GM21447 (cell line): Measurements from ENCODE around the gene ZG16.
"Not testable (repeated sequence)": the region's sequence is repeated elsewhere in the genome, so short reads cannot be mapped to it uniquely, and the experiment has no call there.

Experiments used
- ATAC-seq: cut with Tn5 transposase; IDR thresholded peaks from one replicate; pipeline ENCODE4 v1.9.1; 2021; ENCODE audit not compliant: unreplicated experiment

The ZG16 gene

DNA sequence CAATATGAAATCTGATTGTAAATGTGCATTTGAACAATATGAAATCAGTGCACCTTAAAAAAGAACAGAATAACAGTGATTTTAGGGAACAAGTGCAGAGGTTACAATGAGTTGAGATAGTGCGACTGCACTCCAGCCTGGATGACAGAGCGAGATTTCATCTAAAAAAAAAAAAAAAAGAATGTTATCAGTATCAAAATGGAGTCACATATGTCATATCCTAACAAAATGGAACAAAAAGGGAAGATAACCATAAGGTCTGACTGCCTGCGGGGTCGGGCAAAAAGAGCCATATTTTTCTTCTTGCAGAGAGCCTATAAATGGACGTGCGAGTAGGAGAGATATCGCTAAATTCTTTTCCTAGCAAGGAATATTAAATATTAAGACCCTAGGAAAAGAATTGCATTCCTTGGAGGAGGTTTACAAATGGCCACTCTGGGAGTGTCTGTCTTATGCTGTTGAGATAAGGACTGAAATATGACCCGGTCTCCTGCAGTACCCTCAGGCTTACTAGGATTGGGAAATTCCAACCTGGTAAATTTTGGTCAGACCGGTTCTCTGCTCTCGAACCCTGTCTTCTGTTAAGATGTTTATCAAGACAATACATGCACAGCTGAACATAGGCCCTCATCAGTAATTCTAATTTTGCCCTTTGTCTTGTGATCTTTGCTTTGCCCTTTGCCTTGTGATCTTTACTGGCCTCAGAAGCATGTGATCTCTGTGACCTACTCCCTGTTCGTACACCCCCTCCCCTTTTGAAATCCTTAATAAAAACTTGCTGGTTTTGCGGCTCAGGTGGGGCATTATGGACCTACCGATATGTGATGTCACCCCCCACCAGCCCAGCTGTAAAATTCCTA is 5.3 kb downstream of the ZG16 start:
- not testable (repeated sequence) for ATAC-seq

DNA sequence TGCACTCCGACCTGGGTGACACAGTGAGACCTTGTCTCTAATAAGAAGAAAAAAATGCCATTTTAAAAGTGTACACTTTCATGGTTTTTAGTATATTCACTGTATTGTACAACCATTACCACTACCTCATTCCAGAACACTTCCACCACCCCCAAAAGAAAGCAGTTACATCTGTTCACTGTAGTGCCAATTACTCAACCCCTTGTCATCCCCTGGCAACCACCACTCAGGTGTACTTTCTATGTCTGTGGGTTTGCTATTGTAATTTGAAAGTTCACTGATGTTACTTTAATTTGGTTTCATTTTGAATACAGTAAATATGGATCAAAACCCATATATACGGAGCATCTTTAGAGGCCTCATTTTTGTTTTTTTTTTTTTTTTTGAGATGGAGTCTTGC is 6.1 kb downstream of the ZG16 start:
- ATAC-seq: no peak

DNA sequence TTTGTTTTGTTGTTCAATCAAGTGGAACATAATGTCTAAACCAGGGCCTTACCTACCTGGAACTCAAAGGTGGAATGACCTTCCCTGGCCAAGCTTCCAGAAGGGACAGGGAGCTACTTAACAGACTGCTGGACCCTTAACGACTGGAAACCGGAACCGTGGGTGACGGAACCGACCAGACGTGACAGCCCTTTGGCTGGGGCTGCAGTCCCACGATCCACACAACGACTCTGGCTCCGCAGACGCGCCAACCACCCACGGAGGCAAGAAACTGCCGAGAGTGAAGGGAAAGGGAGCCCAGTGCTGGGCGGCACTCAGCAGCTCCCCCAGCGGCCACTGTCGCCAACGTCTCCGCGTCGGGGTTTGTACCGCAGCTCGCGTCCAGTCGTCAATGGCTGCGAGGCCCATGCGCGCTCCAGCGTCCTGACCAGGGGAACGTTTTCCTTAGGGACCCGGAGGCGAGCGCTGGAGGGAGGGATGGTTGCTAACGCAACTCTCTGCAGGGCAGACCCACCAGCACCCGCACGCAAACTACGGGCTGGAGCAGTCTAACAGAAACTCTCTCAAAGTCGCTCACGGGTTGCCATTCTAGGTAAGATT is 6.9 kb downstream of the ZG16 start:
- ATAC-seq: no peak

DNA sequence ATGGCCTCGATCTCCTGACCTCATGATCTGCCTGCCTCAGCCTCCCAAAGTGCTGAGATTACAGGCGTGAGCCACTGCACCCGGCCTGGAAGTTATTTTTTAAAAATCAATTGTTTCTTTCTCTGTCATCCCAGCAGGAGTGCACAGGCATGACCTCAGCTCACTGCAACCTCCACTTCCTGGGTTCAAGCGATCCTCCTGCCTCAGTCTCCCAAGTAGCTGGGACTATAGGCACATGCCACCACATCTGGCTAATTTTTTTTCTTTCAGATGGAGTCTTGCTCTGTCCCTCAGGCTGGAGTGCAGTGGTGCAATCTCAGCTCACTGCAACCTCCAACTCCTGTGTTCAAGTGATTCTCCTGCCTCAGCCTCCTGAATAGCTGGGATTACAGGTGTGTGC is 9.1 kb downstream of the ZG16 start:
- not testable (repeated sequence) for ATAC-seq

DNA sequence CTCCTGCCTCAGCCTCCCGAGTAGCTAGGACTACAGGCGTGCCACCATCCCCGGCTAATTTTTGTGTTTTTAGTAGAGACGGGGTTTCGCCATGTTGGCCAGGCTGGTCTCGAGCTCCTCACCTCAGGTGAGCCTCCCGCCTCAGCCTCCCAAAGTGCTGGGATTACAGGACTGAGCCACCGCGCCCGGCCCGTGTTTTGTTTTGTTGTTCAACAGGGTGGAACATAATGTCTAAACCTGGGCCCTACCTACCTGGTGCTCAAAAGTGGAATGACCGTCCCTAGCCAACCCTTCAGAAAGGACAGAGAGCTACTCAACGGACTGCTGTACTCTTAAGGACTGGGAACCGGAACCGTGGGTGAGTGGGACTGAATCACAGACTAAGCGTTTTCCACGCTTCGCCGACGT is 11.7 kb downstream of the ZG16 start:
- ATAC-seq: no peak

DNA sequence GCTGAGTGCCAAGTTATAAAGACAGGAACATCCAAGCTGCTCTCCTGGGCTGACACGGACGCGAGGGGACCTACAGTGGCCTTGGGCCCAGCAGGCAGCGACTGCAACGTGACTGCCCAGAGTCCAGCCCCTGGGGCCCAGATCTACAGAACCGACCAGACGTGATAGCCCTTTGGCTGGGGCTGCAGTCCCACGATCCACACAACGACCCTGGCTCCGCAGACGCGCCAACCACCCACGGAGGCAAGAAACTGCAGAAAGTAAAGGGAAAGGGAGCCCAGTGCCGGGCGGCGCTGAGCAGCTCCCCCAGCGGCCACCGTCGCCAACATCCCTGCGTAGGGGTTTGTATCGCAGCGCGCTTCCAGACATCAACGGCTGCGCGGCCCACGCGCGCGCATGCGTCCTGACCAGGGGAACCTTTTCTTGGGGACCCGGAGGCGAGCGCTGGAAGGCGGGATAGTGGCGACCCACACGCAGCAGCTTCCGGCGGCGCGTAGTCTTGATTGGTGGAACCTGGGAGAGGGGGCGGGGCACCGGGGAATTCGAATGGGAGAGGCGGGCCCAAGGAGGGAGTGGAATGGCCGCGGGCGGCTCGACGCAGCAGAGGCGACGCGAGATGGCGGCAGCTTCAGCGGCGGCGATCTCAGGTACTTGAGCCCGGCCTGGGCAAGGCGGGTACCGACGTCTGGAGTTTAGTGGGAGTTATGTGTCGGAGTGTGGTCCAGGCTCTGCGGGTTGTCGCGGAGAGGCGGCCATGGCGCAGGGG is 12.3 kb downstream of the ZG16 start, which contains the start of gene KIF22:
Gene KIF22, plus strand, starts transcription at position 569 of the 766 bp plus-strand sequence. Its CDS starts 9 bp downstream, at position 578.
- ATAC-seq: peak; percentile 92

DNA sequence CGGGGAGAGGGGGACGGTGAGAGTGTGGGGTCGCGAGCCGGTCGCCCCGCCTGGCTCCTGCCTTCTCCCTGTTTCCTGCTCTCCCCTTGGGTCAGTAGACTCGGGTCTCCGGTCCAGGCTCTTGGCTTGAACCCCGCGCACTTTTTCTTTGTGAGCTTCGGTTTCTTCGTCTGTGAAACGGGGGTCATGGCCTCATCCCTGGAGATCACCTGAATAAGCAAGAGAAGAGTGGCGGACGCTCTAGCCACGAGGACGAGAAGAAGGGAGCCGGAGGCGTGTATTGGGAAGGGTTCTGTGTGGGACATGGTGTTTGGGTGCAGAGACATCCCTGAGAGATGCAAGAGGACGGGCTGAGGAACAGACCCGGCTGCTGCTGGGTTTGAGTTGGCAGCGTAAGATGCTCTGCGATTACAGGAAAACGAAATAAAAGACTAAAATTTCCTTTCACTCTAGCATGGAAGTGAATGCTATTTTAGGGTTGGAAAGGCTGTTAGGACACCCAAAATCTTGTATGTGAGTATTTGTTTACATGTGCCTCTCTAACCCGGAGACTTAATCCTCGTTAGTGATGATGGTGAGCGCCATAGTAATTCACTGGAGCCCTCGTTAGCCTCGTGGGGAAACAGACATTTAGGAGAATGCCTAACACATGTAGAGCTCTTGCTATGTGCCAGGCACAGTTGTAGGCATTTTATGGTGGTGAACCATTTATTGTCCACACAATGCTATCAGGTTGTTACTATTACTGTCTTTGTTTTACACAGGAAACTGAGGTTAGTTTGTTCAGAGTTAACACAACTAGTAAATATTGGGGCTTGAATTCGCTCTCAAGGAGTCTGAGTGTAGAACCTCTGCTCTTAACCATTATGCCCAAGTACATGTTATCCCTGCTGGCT is 13.1 kb downstream of the ZG16 start:
- ATAC-seq: no peak

DNA sequence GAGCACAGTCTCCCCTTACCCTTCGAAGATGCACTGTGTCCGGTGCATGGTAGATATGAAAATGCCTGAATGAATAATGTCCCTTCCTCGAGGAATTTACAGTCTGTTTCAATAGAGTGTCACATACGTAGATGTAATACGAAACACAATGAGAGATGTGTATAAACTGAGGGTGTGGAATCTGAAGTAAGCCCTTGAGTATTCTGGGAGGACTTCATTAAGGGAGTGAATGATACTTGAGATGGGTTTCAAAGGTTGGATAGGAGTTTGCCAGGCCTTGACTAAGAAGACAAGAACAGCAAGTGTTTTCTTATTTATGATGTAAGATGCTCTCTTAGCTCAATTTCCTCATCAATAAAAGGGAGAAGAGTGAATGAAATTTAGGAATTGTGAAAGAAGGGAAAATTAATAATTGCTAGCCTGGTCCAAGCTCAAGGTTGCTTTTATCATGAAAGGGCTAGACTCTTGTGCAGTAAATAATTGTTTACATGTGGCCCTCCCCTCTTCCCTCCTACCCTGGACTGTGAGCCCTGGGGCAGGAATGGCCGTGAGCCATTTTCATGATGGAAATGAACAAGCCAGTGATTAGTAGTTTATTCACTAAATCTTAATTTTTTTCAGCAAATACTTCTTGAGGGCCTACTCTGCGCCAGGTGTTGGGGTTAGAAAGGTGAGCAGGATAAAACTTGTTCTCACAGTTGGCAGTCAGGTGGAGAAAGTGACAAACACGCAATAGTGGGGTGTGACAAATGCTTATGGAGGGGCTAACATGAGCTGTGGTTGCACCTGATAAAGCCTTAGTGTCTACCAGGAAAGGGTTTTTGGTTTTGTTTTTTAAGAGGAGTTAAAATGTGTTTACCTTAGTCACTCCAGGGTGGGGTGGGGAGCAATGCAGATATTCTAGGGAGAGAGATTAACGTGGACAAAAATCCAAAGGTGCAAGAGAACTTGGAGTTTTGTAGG is 14.1 kb downstream of the ZG16 start:
- ATAC-seq: no peak

DNA sequence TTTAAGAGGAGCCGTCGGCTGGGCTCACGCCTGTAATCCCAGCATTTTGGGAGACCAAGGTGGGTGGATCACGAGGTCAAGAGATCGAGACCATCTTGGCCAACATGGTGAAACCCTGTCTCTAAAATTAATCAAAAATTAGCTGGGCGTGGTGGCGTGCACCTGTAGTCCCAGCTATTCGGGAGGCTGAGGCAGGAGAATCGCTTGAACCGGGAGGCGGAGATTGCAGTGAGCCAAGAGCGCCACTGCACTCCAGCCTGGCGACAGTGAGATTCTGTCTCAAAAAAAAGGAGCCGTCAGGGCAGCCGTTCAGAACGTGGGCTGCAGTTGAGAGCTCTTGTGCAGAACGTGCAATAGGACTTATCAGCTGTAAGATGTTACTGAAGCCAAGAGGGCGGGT is 15.1 kb downstream of the ZG16 start:
- not testable (repeated sequence) for ATAC-seq

DNA sequence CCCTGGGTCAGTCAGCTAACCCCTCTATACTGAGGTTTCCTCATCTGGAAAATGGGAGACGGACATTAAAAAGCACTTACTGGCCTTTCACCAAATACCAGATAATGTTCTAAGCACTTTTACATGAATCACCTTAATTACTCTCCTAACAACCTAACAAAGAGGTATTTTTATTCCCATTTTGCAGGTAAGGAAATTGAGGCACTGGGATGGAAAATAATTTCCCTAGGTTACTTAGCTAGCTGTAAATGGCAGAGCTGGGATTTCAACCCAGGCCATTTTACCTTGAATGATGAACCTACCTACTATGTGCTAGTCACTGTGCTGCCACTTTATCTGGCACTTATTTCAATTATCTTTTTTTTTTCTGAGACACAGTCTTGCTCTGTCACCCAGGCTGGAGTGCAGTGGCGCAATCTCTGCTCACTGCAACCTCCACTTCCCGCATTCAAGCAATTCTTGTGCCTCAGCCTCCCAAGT is 16.2 kb downstream of the ZG16 start:
- ATAC-seq: no peak

DNA sequence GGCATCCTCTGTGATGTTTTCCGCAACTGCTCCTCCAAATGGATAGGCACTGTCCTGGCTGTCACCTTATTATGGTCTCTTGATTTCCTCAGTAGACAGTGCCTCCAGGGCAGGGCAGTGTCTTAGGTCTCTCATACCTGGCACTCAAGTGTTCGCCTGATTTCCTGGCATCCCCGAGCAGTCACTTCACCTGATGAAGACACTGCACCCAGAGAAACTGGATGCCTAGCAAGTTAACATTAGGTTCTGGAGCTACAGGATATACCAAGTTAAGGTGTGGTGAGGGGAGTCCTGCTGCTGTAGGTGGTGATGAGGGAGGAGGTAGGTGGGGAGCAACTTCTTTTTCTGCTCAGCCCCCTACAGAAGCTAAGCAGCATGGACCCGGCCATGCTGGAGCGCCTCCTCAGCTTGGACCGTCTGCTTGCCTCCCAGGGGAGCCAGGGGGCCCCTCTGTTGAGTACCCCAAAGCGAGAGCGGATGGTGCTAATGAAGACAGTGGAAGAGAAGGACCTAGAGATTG is 24.4 kb downstream of the ZG16 start:
- ATAC-seq: no peak

DNA sequence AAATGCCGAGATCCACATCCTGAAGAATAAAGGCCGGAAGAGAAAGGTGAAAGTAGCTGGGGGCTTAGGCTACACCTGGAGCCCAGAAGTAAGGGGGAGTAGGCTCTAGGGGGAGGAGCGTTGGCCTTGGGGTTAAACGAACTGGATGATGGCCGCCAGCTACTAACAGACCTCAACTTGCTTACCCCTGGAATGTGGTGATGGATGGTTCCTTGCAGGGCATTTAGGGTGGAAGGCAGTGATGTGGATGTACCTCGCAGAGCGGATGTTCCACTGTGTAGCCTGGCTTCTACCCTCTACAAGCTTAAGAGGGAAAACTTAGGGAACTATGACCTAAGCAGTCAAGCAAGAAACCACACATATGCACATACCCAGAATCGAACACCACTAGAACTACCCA is 26.0 kb downstream of the ZG16 start:
- no peak for ATAC-seq

DNA sequence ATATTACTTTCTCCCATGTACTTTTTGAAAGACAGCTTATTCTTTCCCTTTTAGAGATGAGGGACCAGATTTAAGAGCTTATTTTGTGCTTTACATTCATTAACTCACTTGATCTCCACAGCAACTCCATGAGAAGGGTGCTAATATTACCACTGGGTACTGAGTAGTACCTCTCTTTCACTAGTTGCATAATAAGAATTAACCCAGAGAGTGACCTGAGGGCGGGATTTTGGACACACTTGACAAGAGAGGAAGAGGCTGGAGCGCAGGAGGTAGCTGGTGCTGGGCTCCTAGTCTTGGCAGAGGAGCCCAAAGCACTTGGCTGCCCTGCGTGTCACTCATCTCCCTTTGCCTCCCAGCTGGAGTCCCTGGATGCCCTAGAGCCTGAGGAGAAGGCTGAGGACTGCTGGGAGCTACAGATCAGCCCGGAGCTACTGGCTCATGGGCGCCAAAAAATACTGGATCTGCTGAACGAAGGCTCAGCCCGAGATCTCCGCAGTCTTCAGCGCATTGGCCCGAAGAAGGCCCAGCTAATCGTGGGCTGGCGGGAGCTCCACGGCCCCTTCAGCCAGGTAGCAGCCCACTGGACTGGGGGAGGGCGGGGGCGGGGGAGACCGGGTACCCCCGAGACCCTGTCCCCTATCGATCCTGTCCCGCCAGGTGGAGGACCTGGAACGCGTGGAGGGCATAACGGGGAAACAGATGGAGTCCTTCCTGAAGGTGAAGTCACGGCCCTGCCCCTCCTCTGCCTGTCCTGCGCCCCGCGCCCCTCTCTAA is 26.6 kb downstream of the ZG16 start:
- ATAC-seq: no peak

DNA sequence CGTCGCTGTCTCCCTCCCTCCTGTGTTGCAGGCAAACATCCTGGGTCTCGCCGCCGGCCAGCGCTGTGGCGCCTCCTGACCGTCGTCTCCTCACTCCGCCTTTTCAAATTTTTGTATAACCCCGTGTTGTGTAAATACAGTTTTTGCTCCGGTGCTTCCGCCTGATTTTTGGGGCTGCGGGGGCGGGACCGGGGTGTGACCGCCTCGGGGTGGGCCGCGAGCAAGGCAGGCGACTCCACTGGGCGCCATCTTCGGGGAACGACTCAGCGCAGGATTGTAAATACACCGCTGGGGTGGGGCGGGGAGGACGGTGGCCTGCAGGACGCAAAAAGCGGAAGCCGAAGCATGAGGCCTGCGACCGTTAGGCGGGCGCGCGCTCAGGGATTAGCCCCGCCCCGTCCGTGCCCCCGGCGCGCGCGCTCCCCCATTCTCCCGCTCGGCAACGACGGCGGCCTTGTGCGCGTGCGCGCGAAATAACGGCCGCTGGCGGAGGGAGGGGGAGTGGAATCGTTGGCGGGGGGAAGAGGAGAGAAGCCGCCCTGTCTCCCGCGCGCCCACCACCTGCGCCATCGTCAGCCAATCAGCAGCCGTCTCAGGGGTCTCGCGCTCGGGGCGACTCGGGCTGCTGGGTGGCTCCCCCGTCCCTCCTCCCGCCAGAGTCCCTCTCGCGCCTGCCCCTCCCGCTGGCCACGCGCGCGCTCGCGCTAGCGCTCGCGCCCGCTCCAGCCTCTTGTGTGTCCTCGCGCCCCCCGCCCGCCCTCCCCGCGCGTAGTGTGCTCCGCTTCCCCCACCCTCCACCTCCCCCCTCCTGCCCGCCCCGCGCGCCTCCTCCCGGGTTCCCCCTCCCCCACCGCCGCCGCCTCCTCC is 27.4 kb downstream of the ZG16 start:
- ATAC-seq: peak; percentile 47

DNA sequence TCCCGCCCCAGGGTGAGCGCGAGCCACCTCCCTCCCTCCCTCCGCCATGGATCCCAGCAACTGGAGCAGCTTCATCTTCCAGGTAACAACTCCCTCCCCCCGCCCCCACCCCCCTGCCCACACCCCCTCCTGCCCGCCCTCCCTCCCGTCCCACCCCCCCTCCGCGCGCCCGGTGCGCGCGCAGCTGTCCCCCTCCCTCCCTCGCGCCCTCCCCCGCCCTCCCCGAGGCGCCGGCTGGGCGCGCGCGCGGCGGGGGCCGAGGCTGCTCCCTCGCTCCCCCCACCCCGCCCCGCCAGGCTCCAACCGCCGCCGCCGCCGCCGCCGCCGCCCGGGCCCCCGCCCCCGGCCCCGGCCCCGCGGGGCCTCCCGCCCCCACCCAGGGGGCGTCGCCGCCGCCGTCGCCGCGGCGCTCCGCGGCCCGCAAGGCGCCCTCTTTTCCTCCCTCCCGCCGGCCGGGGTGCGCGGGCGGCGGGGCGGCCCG is 28.1 kb downstream of the ZG16 start, which contains the start of gene MAZ:
Gene MAZ, plus strand, starts transcription at position 431 of the 481 bp plus-strand sequence. CDS start 173 bp downstream, outside the sequence.
- no peak for ATAC-seq

DNA sequence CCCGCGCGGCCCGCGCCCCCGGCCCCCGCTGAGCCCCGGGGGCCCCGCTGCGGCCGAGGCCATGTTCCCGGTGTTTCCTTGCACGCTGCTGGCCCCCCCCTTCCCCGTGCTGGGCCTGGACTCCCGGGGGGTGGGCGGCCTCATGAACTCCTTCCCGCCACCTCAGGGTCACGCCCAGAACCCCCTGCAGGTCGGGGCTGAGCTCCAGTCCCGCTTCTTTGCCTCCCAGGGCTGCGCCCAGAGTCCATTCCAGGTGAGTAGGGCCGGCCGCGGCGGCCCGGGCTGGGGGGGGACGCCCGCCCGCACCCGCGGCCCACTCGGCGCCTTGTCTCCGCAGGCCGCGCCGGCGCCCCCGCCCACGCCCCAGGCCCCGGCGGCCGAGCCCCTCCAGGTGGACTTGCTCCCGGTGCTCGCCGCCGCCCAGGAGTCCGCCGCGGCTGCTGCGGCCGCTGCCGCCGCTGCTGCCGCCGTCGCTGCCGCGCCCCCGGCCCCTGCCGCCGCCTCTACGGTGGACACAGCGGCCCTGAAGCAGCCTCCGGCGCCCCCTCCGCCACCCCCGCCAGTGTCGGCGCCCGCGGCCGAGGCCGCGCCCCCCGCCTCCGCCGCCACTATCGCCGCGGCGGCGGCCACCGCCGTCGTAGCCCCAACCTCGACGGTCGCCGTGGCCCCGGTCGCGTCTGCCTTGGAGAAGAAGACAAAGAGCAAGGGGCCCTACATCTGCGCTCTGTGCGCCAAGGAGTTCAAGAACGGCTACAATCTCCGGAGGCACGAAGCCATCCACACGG is 28.8 kb downstream of the ZG16 start:
- no peak for ATAC-seq
